Astrocyte (in vitro differentiated cells and primary cell): ENCODE measurements around the gene ISX. TPM values are rescaled to one million over a fixed set of nuclear protein-coding genes. Genes with fewer than 3 reads are reported as not detected.
"Not testable (repeated sequence)": the region's sequence is repeated elsewhere in the genome, so short reads cannot be mapped to it uniquely, and the experiment has no call there.

Source experiments
- DNase-seq: peaks from one replicate; pipeline ENCODE4 v3.0.0-alpha.2; 2010; ENCODE audit warnings: low read depth
- FAIRE-seq: peaks from 2 replicates; lab custom pipeline; 2011; peaks lifted over from hg19 to GRCh38; lab: Jason Lieb, UNC
- H2AFZ ChIP-seq: 2 replicates; pipeline ENCODE4 v1.6.0; 2012; ENCODE audit warnings: low read depth, low read length, inconsistent platforms
- H3K27ac ChIP-seq: 2 replicates; pipeline ENCODE4 v1.5.1; 2011; ENCODE audit warnings: low read depth, low read length, inconsistent platforms
- H3K27me3 ChIP-seq: 2 replicates; pipeline ENCODE4 v1.6.0; 2011; ENCODE audit warnings: low read length, inconsistent platforms; ENCODE audit not compliant: insufficient read depth
- H3K36me3 ChIP-seq: 2 replicates; pipeline ENCODE4 v1.5.1; 2011; ENCODE audit warnings: low read length, inconsistent platforms; ENCODE audit not compliant: insufficient read depth
- H3K4me1 ChIP-seq: 2 replicates; pipeline ENCODE4 v1.5.1; 2011; ENCODE audit warnings: low read length, inconsistent platforms; ENCODE audit not compliant: insufficient read depth
- H3K4me2 ChIP-seq: 2 replicates; pipeline ENCODE4 v1.6.0; 2012; ENCODE audit warnings: low read length, inconsistent platforms
- H3K4me3 ChIP-seq: 2 replicates; pipeline ENCODE4 v1.5.1; 2011; ENCODE audit warnings: low read depth, mild to moderate bottlenecking, low read length, inconsistent platforms; ENCODE audit not compliant: insufficient read depth
- H3K79me2 ChIP-seq: 2 replicates; pipeline ENCODE4 v1.6.0; 2012; ENCODE audit warnings: mild to moderate bottlenecking, low read length, inconsistent platforms; ENCODE audit not compliant: insufficient read depth
- H3K9ac ChIP-seq: 2 replicates; pipeline ENCODE4 v1.6.0; 2012; ENCODE audit warnings: mild to moderate bottlenecking, low read length, inconsistent platforms
- H3K9me3 ChIP-seq: 2 replicates; pipeline ENCODE4 v1.5.1; 2012; ENCODE audit warnings: low read depth, mild to moderate bottlenecking, low read length, inconsistent platforms; ENCODE audit not compliant: insufficient read depth
- H4K20me1 ChIP-seq: 2 replicates; pipeline ENCODE4 v1.6.0; 2012; ENCODE audit warnings: low read length, inconsistent platforms; ENCODE audit not compliant: insufficient read depth
- H3K27ac Mint-ChIP-seq: one replicate; pipeline ENCODE4 v1.8.0; 2021; ENCODE audit warnings: mild to moderate bottlenecking, mixed read lengths; ENCODE audit not compliant: unreplicated experiment
- H3K27me3 Mint-ChIP-seq: one replicate; pipeline ENCODE4 v1.8.0; 2021; ENCODE audit warnings: low read depth, mixed read lengths; ENCODE audit not compliant: unreplicated experiment
- H3K36me3 Mint-ChIP-seq: one replicate; pipeline ENCODE4 v1.8.0; 2021; ENCODE audit warnings: low read depth, mixed read lengths; ENCODE audit not compliant: unreplicated experiment
- H3K4me1 Mint-ChIP-seq: one replicate; pipeline ENCODE4 v1.8.0; 2021; ENCODE audit warnings: low read depth, mixed read lengths; ENCODE audit not compliant: unreplicated experiment
- H3K4me3 Mint-ChIP-seq: one replicate; pipeline ENCODE4 v1.8.0; 2021; ENCODE audit warnings: mild to moderate bottlenecking, moderate library complexity, mixed read lengths; ENCODE audit not compliant: unreplicated experiment
- H3K9me3 Mint-ChIP-seq: one replicate; pipeline ENCODE4 v1.8.0; 2021; ENCODE audit warnings: mild to moderate bottlenecking, mixed read lengths; ENCODE audit not compliant: unreplicated experiment
- CTCF ChIP-seq: IDR thresholded peaks from 2 replicates; pipeline ENCODE4 v1.5.1; 2011; ENCODE audit warnings: low read depth, mild to moderate bottlenecking, inconsistent platforms, low read length, moderate library complexity; ENCODE audit not compliant: insufficient read depth
- EZH2 ChIP-seq: IDR thresholded peaks from 2 replicates; pipeline ENCODE4 v1.6.1; 2012; ENCODE audit warnings: mild to moderate bottlenecking, low read length, inconsistent platforms; ENCODE audit not compliant: insufficient read depth
- total RNA-seq: library from RNA; stranded (reverse); gene quantifications from 2 replicates; pipeline ENCODE4 v1.2.1, GENCODE V29; 2021

Gene ISX
- total RNA-seq, 1 donor from 2014 or later, result not detected

GRCh38 chr22:35023692-35024363 is 42.1 kb upstream of the ISX start:
- Mint-ChIP-seq H3K4me3 (no peak overlapping the region), H3K36me3 (no peaks in the 10 kb centered on the region), H3K27ac (peak overlapping the region; percentile 77), H3K9me3 (peaks cover 18% of the 10 kb centered on the region), H3K4me1 (no peaks in the 10 kb centered on the region), H3K27me3 (no peaks in the 10 kb centered on the region)
- H3K27me3 ChIP-seq, result no peaks in the 10 kb centered on the region
- H3K79me2 ChIP-seq, result no peaks in the 10 kb centered on the region
- H3K27ac ChIP-seq, result no peak overlapping the region
- H3K4me2 ChIP-seq, result no peak overlapping the region
- H4K20me1 ChIP-seq, result no peaks in the 10 kb centered on the region
- H3K4me1 ChIP-seq, result no peaks in the 10 kb centered on the region
- TF ChIP-seq CTCF (peak; percentile 67), EZH2 (no peak)
- H3K4me3 ChIP-seq, result no peak overlapping the region
- H3K36me3 ChIP-seq, result no peaks in the 10 kb centered on the region
- DNase-seq (no peak), FAIRE-seq (no peak)
- H3K9me3 ChIP-seq, result no peaks in the 10 kb centered on the region
- H2AFZ ChIP-seq, result peak overlapping the region; percentile 34
- no peak overlapping the region for H3K9ac ChIP-seq

GRCh38 chr22:35024364-35024692 is 41.6 kb upstream of the ISX start:
- TF ChIP-seq EZH2 (no peak), CTCF (no peak)
- Histone ChIP-seq H2AFZ (peak overlapping the region; percentile 34), H3K4me2 (no peak overlapping the region), H3K9me3 (no peaks in the 10 kb centered on the region), H3K27me3 (no peaks in the 10 kb centered on the region), H3K4me1 (no peaks in the 10 kb centered on the region), H4K20me1 (no peaks in the 10 kb centered on the region), H3K4me3 (no peak overlapping the region), H3K36me3 (no peaks in the 10 kb centered on the region), H3K79me2 (no peaks in the 10 kb centered on the region), H3K9ac (no peak overlapping the region), H3K27ac (no peak overlapping the region)
- Mint-ChIP-seq H3K9me3 (peaks cover 20% of the 10 kb centered on the region), H3K27ac (peak overlapping the region; percentile 69), H3K4me1 (no peaks in the 10 kb centered on the region), H3K27me3 (no peaks in the 10 kb centered on the region), H3K4me3 (no peak overlapping the region), H3K36me3 (no peaks in the 10 kb centered on the region)
- FAIRE-seq, result no peak
- DNase-seq, result no peak

- H3K4me3 ChIP-seq, H3K27me3 Mint-ChIP-seq, H3K36me3 ChIP-seq: not testable (repeated sequence)
Measured at GRCh38 chr22:35030112-35030511, 35.8 kb upstream of the ISX start.

More at GRCh38 chr22:35030112-35030511, 35.8 kb upstream of the ISX start:
- not testable (repeated sequence) for H3K27me3 ChIP-seq, H3K9me3 ChIP-seq, DNase-seq, H3K4me2 ChIP-seq, H3K27ac Mint-ChIP-seq, H3K4me1 ChIP-seq, H3K4me3 Mint-ChIP-seq, H3K27ac ChIP-seq, FAIRE-seq, H3K36me3 Mint-ChIP-seq, H3K4me1 Mint-ChIP-seq, H3K9ac ChIP-seq, H4K20me1 ChIP-seq, H2AFZ ChIP-seq, H3K79me2 ChIP-seq
- peaks cover 25% of the 10 kb centered on the region for H3K9me3 Mint-ChIP-seq
